Hepatocyte (in vitro differentiated cells): ENCODE data around the gene MEX3B. TPM values are rescaled to one million over a fixed set of nuclear protein-coding genes. Genes with fewer than 3 reads are reported as not detected.

ENCODE experiments used
- DNase-seq: peaks from one replicate; pipeline ENCODE4 v3.0.0-alpha.2; 2016; ENCODE audit warnings: low spot score
- H2AFZ ChIP-seq: fragments of 200-600 bp; sonication (generic); 2 replicates; pipeline ENCODE4 v1.6.0; 2016; ENCODE audit warnings: antibody characterized with exemption, mild to moderate bottlenecking
- H3K27ac ChIP-seq: fragments of 200-600 bp; sonication (generic); 2 replicates; pipeline ENCODE4 v1.5.1; 2016; ENCODE audit warnings: mild to moderate bottlenecking
- H3K27me3 ChIP-seq: fragments of 200-600 bp; sonication (generic); 2 replicates; pipeline ENCODE4 v1.6.1; 2016
- H3K36me3 ChIP-seq: fragments of 200-600 bp; sonication (generic); replicated peaks from 2 replicates; pipeline ENCODE4 v1.5.1; 2016; ENCODE audit warnings: low read depth; ENCODE audit not compliant: insufficient read depth
- H3K4me1 ChIP-seq: fragments of 200-600 bp; sonication (generic); 2 replicates; pipeline ENCODE4 v1.5.1; 2016; ENCODE audit warnings: mild to moderate bottlenecking, moderate library complexity; ENCODE audit not compliant: insufficient read depth
- H3K4me2 ChIP-seq: fragments of 200-600 bp; sonication (generic); 2 replicates; pipeline ENCODE4 v1.6.0; 2016
- H3K4me3 ChIP-seq: fragments of 200-600 bp; sonication (generic); 2 replicates; pipeline ENCODE4 v1.5.1; 2016; ENCODE audit warnings: mild to moderate bottlenecking
- H3K79me2 ChIP-seq: fragments of 200-600 bp; sonication (generic); 2 replicates; pipeline ENCODE4 v1.6.0; 2017; ENCODE audit warnings: mild to moderate bottlenecking
- H3K9me2 ChIP-seq: fragments of 200-600 bp; sonication (generic); replicated peaks from 2 replicates; pipeline ENCODE4 v1.6.0; 2017; ENCODE audit warnings: mild to moderate bottlenecking; ENCODE audit not compliant: insufficient read depth
- H3K9me3 ChIP-seq: fragments of 200-600 bp; sonication (generic); 2 replicates; pipeline ENCODE4 v1.5.1; 2016; ENCODE audit warnings: low read depth, mild to moderate bottlenecking
- H4K20me1 ChIP-seq: fragments of 200-600 bp; sonication (generic); 2 replicates; pipeline ENCODE4 v1.6.0; 2016; ENCODE audit warnings: mild to moderate bottlenecking; ENCODE audit not compliant: insufficient read depth, poor library complexity, severe bottlenecking
- CTCF ChIP-seq: fragments of 200-600 bp; sonication (generic); IDR thresholded peaks from 2 replicates; pipeline ENCODE4 v1.5.1; 2016; ENCODE audit warnings: antibody characterized with exemption, mild to moderate bottlenecking; ENCODE audit not compliant: poor library complexity
- EZH2 ChIP-seq: fragments of 200-600 bp; sonication (generic); IDR thresholded peaks from 2 replicates; pipeline ENCODE4 v1.6.1; 2016; ENCODE audit warnings: antibody characterized with exemption, mild to moderate bottlenecking, borderline replicate concordance
- EZH2phosphoT487 ChIP-seq: fragments of 200-600 bp; sonication (generic); IDR thresholded peaks from one replicate; pipeline ENCODE4 v1.6.1; 2018; ENCODE audit warnings: antibody characterized with exemption, mild to moderate bottlenecking, low read depth, moderate library complexity; ENCODE audit not compliant: unreplicated experiment, severe bottlenecking
- WGBS: methylation state at CpG from one replicate; pipeline ENCODE4 v1.1.6; 2016; ENCODE audit warnings: low lambda C conversion rate; ENCODE audit errors: missing lambda C conversion rate; 5-methylcytosine and 5-hydroxymethylcytosine counted together
- polyA plus RNA-seq: library from polyadenylated mRNA; unstranded; fragments of >200 nt; fragmentation: Nextera tagmentation; extraction: Ambion mirVana; gene quantifications from 2 replicates; pipeline ENCODE4 v1.2.1, GENCODE V29; 2016
- total RNA-seq: library from RNA; depleted of rRNA; stranded (reverse); fragments of >200 nt; gene quantifications from 2 replicates; pipeline ENCODE4 v1.2.3, GENCODE V29; 2014

Gene MEX3B
- total and polyA plus RNA-seq, 2 experiments from 2014 or later = 4.8 to 10.0 TPM

DNA sequence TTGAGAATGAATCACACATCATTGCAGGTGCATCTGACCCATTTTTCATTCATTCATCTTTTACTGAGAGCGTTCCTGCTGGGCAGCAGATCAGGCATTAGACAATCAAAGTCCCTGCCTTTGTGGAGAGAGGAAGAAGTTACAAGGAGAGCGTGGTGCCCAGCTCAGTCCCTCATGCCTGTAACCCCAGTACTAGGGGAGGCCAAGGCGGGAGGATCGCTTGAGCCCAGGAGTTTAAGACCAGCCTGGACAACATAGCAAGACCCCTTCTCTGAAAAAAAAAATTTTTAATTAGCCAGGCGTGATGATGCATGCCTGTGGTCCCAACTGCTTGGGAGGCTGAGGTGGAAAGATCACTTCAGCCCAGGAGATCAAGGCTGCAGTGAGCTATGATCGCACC is 35.0 kb upstream of the MEX3B start:
- Histone ChIP-seq H3K79me2 (no peaks in the 10 kb centered on the region), H3K4me1 (no peaks in the 10 kb centered on the region), H3K36me3 (no peaks in the 10 kb centered on the region), H4K20me1 (no peaks in the 10 kb centered on the region), H3K27me3 (peaks cover 10% of the 10 kb centered on the region), H2AFZ (no peak overlapping the region), H3K9me2 (no peaks in the 10 kb centered on the region), H3K4me2 (no peak overlapping the region), H3K4me3 (no peak overlapping the region), H3K27ac (no peak overlapping the region), H3K9me3 (no peaks in the 10 kb centered on the region)
- DNase-seq = no peak
- TF ChIP-seq CTCF (no peak), EZH2phosphoT487 (no peak), EZH2 (no peak)
- WGBS = 93% methylated on average over 6 of the region's 6 CpGs

DNA sequence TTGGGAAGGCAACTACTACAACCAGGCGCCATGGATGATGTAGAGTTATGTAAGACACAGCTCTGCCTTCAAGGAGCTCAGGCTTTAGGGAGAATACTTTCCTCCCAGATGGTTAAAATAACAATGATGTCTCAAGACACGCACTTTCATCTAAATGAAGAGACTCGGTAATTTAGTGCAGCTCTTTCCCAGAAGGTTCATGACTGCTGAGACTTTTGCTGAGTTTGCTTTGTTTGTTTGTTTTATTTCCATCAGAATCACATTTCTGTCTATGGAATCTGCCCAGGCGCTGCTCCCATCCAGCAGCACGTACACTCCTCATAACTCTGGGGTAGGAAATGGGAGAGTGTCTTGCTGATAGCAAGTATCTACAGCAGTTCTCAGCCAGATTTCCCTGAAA is 33.9 kb upstream of the MEX3B start:
- Histone ChIP-seq H3K4me1 (no peaks in the 10 kb centered on the region), H3K36me3 (no peaks in the 10 kb centered on the region), H3K9me2 (no peaks in the 10 kb centered on the region), H4K20me1 (no peaks in the 10 kb centered on the region), H3K27me3 (peaks cover 10% of the 10 kb centered on the region), H3K4me3 (no peak overlapping the region), H2AFZ (no peak overlapping the region), H3K79me2 (no peaks in the 10 kb centered on the region), H3K9me3 (no peaks in the 10 kb centered on the region), H3K4me2 (no peak overlapping the region), H3K27ac (no peak overlapping the region)
- TF ChIP-seq EZH2phosphoT487 (no peak), EZH2 (no peak), CTCF (no peak)
- 50% methylated on average over 5 of the region's 5 CpGs for WGBS
- no peak for DNase-seq

GRCh38 chr15:82074610-82075009 is 28.8 kb upstream of the MEX3B start:
- H3K4me1 ChIP-seq = no peaks in the 10 kb centered on the region

More at GRCh38 chr15:82074610-82075009, 28.8 kb upstream of the MEX3B start:
- no peak overlapping the region for H3K4me2 ChIP-seq
- no peaks in the 10 kb centered on the region for H4K20me1 ChIP-seq
- DNase-seq = no peak
- WGBS = 55% methylated on average over 1 of the region's 1 CpG
- H3K27ac ChIP-seq = no peak overlapping the region
- H2AFZ ChIP-seq = no peak overlapping the region
- no peaks in the 10 kb centered on the region for H3K79me2 ChIP-seq
- H3K4me3 ChIP-seq = no peak overlapping the region
- TF ChIP-seq EZH2 (no peak), EZH2phosphoT487 (no peak), CTCF (no peak)
- no peaks in the 10 kb centered on the region for H3K9me2 ChIP-seq
- H3K36me3 ChIP-seq = no peaks in the 10 kb centered on the region
- H3K27me3 ChIP-seq = peaks cover 14% of the 10 kb centered on the region
- no peaks in the 10 kb centered on the region for H3K9me3 ChIP-seq
